ENCODE measurements around the gene COL15A1.

COL15A1 gene

DNA sequence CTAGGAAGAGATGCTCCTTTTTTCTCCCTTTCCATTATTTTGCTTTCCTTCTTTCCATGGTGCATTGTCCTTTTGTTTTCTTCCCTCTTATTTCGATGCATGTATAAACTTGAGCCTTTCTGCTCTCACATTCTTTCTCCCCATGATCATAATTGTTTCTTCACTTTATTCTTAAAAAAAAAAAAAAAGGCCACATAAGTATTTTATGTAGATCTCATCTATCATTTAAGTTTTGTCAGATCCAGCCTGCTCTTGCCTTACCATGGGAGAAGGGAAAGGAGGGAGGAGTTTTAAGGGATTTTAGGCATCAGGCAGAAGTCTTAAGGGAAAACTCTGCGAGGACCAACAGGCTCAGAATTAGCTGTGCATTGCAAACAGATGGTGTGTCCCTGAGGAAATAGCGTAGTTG lies 172.3 kb downstream of the COL15A1 start:
- no peak overlapping the region for H3K4me3 ChIP-seq (replicated peaks in 1 of 2; ENCODE audit: low read depth in 2 of 2, low read length in 2 of 2)
- no peak for TF ChIP-seq CTCF (IDR thresholded peaks at IDR 0.05; ENCODE audit: low read depth, low read length)
- DNase-seq (ENCODE audit: low read depth in 2 of 2), result no peak

GRCh38 chr9:99118782-99119466 lies 175.2 kb downstream of the COL15A1 start:
- H3K4me3 ChIP-seq (replicated peaks in 1 of 2; ENCODE audit: low read depth in 2 of 2, low read length in 2 of 2), result no peak overlapping the region
- no peak for TF ChIP-seq CTCF (IDR thresholded peaks at IDR 0.05; ENCODE audit: low read depth, low read length)
- DNase-seq (ENCODE audit: low read depth in 2 of 2), result no peak

DNA sequence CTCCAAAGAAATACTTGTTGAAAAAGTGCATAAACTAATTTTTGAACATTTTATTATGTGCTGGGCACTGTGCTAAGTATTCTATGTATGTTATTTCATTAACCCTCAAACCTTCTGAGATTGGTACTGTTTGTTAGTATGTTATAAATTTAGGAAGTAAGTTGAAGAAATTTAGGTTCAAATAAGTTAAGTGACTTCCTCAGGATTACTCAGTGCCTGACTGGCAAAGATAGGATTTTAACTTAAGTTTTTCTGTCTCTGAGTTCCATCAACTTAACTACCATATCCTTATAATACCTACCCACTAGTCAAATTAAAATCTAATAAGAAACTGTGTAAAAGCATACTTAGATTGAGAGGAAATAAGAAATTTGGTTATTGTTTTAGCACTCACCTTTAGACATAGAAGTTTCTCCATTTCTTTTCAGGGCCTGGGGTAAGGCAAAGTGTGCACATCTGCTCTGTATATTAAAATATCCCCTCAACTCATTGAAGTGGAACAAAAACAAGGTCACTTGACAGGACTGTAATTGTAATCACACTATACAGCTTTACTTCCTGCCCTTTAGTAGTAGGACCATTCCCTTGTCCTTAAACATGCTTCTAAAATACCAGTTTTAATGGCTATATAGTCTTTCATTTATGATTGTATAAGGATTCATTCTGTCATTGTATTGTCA lies 176.4 kb downstream of the COL15A1 start:
- TF ChIP-seq CTCF (IDR thresholded peaks at IDR 0.05; ENCODE audit: low read depth, low read length), result no peak
- DNase-seq (ENCODE audit: low read depth in 2 of 2), result no peak
- H3K4me3 ChIP-seq (replicated peaks in 1 of 2; ENCODE audit: low read depth in 2 of 2, low read length in 2 of 2), result no peak overlapping the region

Measured in cardiac fibroblast (primary cell).